Heart right ventricle (tissue), 16 donors: ENCODE data around the gene SCD5. TPM values are rescaled to one million over a fixed set of nuclear protein-coding genes. Genes with fewer than 3 reads are reported as not detected.

Source experiments
- ATAC-seq, 8 donors: fragments of 200-7000 bp; cut with Tn5 transposase; one replicate each; pipeline ENCODE4 v1.9.1; 2020; ENCODE audit warnings: mild to moderate bottlenecking in 8 of 8, moderate library complexity in 8 of 8, moderate number of reproducible peaks in 1 of 8
- DNase-seq, 2 donors: peaks; one replicate each; pipeline ENCODE4 v3.0.0-alpha.2; 2020
- H3K27ac ChIP-seq, 10 donors: fragments of 200-600 bp; sonication (generic) in 2 of 10; one replicate each; pipeline versions ENCODE4 v1.5.0 to v1.8.0; 2020 to 2022; ENCODE audit warnings: mild to moderate bottlenecking in 3 of 10
- H3K27me3 ChIP-seq, 7 donors: fragments of 200-600 bp; one replicate each; pipeline ENCODE4 v1.8.0; 2021 to 2022; ENCODE audit warnings: mild to moderate bottlenecking in 2 of 7
- H3K36me3 ChIP-seq, 9 donors: fragments of 200-600 bp; sonication (generic) in 1 of 9; one replicate each; pipeline versions ENCODE4 v1.5.0 to v1.8.0; 2020 to 2022; ENCODE audit warnings: mild to moderate bottlenecking in 2 of 9
- H3K4me1 ChIP-seq, 9 donors: fragments of 200-600 bp; sonication (generic) in 1 of 9; one replicate each; pipeline versions ENCODE4 v1.5.0 to v1.8.0; 2020 to 2022; ENCODE audit warnings: mild to moderate bottlenecking in 4 of 9
- H3K4me3 ChIP-seq, 10 donors: fragments of 200-600 bp; sonication (generic) in 2 of 10; one replicate each; pipeline versions ENCODE4 v1.5.0 to v1.8.0; 2020 to 2022; ENCODE audit warnings: mild to moderate bottlenecking in 7 of 10, moderate library complexity in 2 of 10
- H3K9me3 ChIP-seq, 11 donors: fragments of 200-600 bp in 10 of 11; sonication (generic) in 2 of 11; one replicate each; pipeline versions ENCODE4 v1.5.0 to v1.8.0; 2013 to 2022; ENCODE audit warnings: mild to moderate bottlenecking in 2 of 11, control low read depth in 1 of 11, moderate library complexity in 1 of 11
- WGBS, 2 donors: extraction: QIAGEN DNeasy Blood & Tissue Kit; methylation state at CpG; one replicate each; pipeline ENCODE4 v1.1.7; 2013; ENCODE audit warnings: inconsistent platforms in 1 of 2; 5-methylcytosine and 5-hydroxymethylcytosine counted together
- intact Hi-C, 10 donors: fragments of 100-400 bp; cut with DNase I; formaldehyde crosslinking; loops; one replicate each; pipeline versions ENCODE4 v1.11.1 to v1.14.2; 2022
- polyA plus RNA-seq, 2 donors: library from polyadenylated mRNA; stranded (reverse); fragments of 200-250 nt; gene quantifications; one replicate each; pipeline ENCODE4 v1.2.3, GENCODE V29; 2013
- total RNA-seq, 10 donors: library from RNA; stranded (reverse); fragmentation: NEBNext Ultra II Directional in 3 of 10; extraction: Animal tissue kit (Norgen Biotek cat#: 25700) in 3 of 10; gene quantifications; one replicate each; pipeline versions ENCODE4 v1.2.1 to v1.2.4, GENCODE V29; 2021 to 2023
- TF ChIP-seq, protein P1 (sequence below), 9 donors: fragments of 200-600 bp; sonication (generic) in 2 of 9; IDR thresholded peaks; one replicate each; pipeline versions ENCODE4 v1.5.0 to v1.8.0; 2021 to 2022; ENCODE audit warnings: antibody characterized with exemption in 9 of 9, mild to moderate bottlenecking in 5 of 9, moderate library complexity in 1 of 9
- donor health status: Arrhythmogenic right ventricular cardiomyopathy.
- donor health status: ischemic (EF 13 %, LVEDD 7.1; RV severe dilation, severe dysfunction).
- donor health status: healthy with polysubstance abuse.
- donor health status: DM: no; HTN: yes; CAD: no.
- donor health status: DM: no; HTN: no; CAD: no.
- donor health status: ischemic (EF 25% LVEDD 6.9; RV normal size, moderate dysfunction).
- donor health status: ischemic (EF 25% LVEDD 5.7; RV mildly dilated, moderate dysfunction).
- donor health status: healthy.
- donor health status: DM: yes; HTN: yes; CAD: no.
- donor health status: Ischemic cardiomyopathy.
- donor health status: ischemic (EF 35%, LVEDD 5.7; RV mildly dilated, moderate dysfunction).
- donor health status: nonischemic (EF 11% LVEDD 7.7; RV severe dilation, severe dysfunction).
- donor health status: DM: yes; HTN: yes; CAD: no.
- donor health status: PGD.
- donor health status: ischemic (EF 29% LVEDD 5.4; RV normal size, mild dysfunction).
- donor health status: nonischemic (EF 23%, LVEDD 6.1; RV moderate dilation, normal function).

SCD5 gene
- total and polyA plus RNA-seq, 12 donors: 1.7 to 6.7 (median 3.1) TPM

DNA sequence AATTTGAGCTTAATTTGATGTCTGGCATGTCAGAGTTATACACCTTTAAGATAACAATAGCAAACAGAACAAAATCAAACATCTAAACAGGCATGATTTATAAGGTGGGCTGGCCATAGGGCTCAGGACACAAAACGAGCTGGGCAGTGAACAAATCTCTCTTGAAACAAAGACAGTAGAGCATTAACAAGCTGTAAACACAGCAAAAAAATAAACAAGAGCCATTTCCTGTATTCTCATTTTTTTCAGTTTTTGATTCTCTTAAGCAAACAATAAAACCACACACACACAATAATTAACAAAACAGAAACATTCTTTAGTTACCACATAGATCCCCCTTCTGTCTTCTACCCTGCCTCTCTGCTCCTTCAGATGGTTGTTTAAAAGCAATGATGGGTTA is 168.5 kb downstream of the SCD5 start:
- 57 to 61% methylated on average over 1 of the region's 1 CpG for WGBS, 2 donors
- H3K36me3 ChIP-seq: peaks cover 0 to 8% (median 0%) of the 10 kb centered on the region in 9 donors
- TF ChIP-seq, protein P1, sequence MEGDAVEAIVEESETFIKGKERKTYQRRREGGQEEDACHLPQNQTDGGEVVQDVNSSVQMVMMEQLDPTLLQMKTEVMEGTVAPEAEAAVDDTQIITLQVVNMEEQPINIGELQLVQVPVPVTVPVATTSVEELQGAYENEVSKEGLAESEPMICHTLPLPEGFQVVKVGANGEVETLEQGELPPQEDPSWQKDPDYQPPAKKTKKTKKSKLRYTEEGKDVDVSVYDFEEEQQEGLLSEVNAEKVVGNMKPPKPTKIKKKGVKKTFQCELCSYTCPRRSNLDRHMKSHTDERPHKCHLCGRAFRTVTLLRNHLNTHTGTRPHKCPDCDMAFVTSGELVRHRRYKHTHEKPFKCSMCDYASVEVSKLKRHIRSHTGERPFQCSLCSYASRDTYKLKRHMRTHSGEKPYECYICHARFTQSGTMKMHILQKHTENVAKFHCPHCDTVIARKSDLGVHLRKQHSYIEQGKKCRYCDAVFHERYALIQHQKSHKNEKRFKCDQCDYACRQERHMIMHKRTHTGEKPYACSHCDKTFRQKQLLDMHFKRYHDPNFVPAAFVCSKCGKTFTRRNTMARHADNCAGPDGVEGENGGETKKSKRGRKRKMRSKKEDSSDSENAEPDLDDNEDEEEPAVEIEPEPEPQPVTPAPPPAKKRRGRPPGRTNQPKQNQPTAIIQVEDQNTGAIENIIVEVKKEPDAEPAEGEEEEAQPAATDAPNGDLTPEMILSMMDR (IDR thresholded peaks at IDR 0.05): no peak
- H3K4me3 ChIP-seq: no peak overlapping the region
- DNase-seq (no peak), ATAC-seq (no peak)
- peak overlapping the region in 1 of 10 donors; percentile 11 for H3K27ac ChIP-seq
- H3K9me3 ChIP-seq: no peaks in the 10 kb centered on the region
- peaks cover 0 to 46% (median 9%) of the 10 kb centered on the region in 9 donors for H3K4me1 ChIP-seq
- intact Hi-C loops: no loop called here
- no peaks in the 10 kb centered on the region for H3K27me3 ChIP-seq

DNA sequence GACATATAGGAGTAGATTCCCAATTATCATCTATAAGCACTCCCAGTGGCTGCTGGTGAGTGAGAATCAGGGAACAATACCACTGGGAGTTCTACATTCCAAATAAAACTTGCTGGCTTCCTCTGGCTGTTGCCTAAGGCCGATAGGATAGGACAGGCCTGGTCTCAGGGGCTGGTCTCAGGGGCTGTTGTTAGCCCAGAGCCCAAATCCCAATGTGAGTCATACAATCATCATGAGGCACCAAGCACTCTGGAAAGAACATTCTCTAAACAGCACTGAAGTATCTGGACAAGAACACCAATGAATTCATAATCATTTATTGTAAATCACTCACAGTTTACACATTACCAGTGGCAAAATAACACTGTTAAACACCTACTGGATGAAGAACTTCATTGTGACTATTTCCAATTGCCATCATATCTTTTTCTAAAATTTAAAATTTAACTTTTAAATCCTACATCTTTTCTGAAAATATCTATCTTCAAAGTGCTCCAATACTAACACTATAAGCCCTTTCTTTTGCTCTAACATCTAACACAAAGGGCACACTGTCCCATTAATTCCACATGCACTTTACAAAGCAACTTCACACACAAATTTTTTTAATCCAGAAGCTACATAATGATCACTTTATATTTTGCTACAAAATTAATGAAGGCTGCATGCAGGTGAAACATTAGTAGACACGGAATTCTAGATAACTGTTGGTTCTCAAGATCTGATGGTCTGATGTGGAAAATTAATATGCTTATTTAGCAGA is 169.2 kb downstream of the SCD5 start:
- no peak for DNase-seq
- TF ChIP-seq, protein P1 (IDR thresholded peaks at IDR 0.05): no peak
- Histone ChIP-seq H3K4me1 (peaks cover 0 to 50% (median 9%) of the 10 kb centered on the region in 9 donors), H3K9me3 (no peaks in the 10 kb centered on the region), H3K4me3 (no peak overlapping the region), H3K36me3 (peaks cover 0 to 1% (median 0%) of the 10 kb centered on the region in 9 donors), H3K27ac (peak overlapping the region in 2 of 10 donors; percentile 36 to 57), H3K27me3 (no peaks in the 10 kb centered on the region)
- WGBS, 2 donors: 55 to 70% methylated on average over 2 of the region's 2 CpGs
- intact Hi-C loops: no loop called here
- ATAC-seq: no peak

DNA sequence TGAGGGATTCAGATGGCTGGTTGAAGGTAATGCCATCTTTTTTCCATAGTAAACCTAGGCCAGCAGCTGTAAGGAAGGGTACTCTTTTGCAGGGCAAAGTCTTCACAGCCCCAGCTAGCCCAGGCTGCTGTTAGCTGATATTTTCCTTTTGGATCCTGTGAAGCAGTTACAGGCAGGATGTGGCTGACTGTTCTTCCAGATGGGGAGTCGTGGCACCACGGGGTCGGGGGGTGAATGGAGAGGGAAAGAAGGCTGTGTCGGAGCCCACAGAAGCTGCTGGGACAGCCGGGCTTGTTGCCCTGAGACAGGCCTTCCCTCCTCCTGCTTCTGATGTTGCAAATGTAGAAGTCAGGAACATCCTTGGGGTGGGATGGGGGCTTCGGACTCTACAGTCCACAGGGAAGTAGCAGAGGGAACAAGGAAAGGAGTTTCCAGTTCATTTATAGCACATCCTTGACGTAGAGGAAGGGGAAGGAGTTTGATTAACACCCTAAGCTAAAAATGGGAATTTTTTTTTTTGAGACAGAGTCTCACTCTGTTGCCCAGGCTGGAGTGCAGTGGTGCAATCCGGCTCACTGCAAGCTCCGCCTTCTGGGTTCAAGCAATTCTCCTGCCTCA is 172.2 kb downstream of the SCD5 start:
- peak overlapping the region; percentile 27 to 88 (median 76) for H3K27ac ChIP-seq
- H3K36me3 ChIP-seq: no peaks in the 10 kb centered on the region
- DNase-seq (peak; percentile 21 to 35), ATAC-seq (peak; percentile 57 to 96 (median 86))
- 48 to 55% methylated on average over 9 of the region's 9 CpGs for WGBS, 2 donors
- intact Hi-C loops: no loop called here
- H3K9me3 ChIP-seq: no peaks in the 10 kb centered on the region
- H3K4me1 ChIP-seq: peaks cover 0 to 50% (median 16%) of the 10 kb centered on the region in 9 donors
- no peaks in the 10 kb centered on the region for H3K27me3 ChIP-seq
- H3K4me3 ChIP-seq: no peak overlapping the region
- TF ChIP-seq, protein P1 (IDR thresholded peaks at IDR 0.05): no peak

DNA sequence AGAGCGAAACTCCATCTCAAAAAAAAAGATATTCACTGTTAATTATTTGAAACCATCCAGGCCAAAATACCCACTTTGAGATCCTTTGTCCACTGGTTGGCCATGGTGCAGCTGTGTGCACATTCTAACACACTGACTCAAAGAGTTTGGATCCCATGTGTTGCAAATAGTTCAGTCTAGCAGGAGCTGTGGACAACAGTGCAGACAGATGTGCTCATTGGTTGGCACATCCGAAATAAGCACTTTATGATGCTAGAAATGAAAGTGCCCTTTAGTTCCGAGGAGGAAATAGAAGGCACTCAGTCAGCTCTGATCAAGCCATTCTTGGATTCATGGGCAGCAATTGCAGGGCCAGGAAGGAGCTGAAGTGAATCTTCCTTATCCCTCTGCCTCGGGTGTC is 173.8 kb downstream of the SCD5 start:
- TF ChIP-seq, protein P1 (IDR thresholded peaks at IDR 0.05): no peak
- Histone ChIP-seq H3K27me3 (no peaks in the 10 kb centered on the region), H3K4me1 (peaks cover 0 to 53% (median 16%) of the 10 kb centered on the region in 9 donors), H3K9me3 (no peaks in the 10 kb centered on the region), H3K27ac (peak overlapping the region in 7 of 10 donors; percentile 52 to 88 (median 76)), H3K36me3 (no peaks in the 10 kb centered on the region), H3K4me3 (no peak overlapping the region)
- WGBS, 2 donors: 87 to 91% methylated on average over 4 of the region's 4 CpGs
- intact Hi-C loops: loop anchor here in 1 of 10 donors (2.0 kb wide), 1 partner anchor 62 kb away; no protein-coding TSS in a partner anchor
- DNase-seq (no peak), ATAC-seq (no peak)
